ENCODE measurements around the gene VWCE. TPM values are rescaled to one million over a fixed set of nuclear protein-coding genes. Genes with fewer than 3 reads are reported as not detected.
"Not testable (repeated sequence)": the region's sequence is repeated elsewhere in the genome, so short reads cannot be mapped to it uniquely, and the experiment has no call there.

VWCE gene
- total RNA-seq, 1 experiment from 2014 or later = not detected

DNA sequence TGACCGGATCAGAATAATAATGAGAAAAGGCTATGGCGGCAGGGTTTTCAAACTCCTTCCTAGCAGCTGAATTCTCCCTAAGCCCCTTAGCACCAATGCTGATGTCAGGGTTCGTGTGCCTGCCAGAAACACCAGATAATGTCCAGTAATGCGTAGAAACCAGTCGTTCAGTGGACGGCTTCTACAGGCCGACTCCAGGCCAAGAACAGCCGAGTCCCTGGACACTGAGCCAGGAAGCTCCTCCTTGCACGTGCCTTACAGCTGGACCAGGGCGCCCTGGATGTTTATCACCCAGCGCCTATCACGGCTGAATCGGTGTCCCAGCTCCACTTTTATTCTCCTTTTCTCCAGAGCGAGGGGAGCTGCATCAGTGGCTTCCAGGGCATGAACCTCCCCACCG lies 82.9 kb downstream of the VWCE start:
- not testable (repeated sequence) for DNase-seq (ENCODE audit: low read depth)

DNA sequence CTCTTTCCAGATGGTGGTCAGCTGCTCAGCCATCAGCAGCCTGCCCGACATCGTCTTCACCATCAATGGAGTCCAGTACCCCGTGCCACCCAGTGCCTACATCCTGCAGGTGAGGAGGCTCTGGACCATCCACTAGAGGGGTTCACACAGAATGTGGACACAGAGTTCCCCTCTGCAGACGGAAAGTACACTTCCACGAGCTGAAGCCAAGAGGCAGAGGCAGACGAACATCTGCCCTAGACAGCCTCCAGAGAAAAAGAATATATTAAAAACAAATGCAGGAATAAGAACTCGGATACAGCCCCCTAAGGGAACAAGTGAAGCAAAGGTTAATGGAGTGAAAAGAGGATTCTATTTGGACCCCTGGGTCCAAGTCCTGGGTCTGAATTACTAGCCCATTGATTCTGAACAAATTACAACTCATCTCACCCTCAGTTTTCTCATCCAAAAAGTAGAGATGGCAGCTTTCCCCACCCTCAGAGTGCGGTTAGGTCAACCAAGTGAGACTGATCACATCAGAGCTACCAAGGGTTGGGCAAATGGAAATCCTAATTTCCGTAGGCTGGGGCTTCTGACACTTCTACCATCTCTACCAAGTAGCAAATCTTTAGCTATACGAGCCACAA lies 83.7 kb downstream of the VWCE start:
- DNase-seq (ENCODE audit: low read depth) = not testable (repeated sequence)

DNA sequence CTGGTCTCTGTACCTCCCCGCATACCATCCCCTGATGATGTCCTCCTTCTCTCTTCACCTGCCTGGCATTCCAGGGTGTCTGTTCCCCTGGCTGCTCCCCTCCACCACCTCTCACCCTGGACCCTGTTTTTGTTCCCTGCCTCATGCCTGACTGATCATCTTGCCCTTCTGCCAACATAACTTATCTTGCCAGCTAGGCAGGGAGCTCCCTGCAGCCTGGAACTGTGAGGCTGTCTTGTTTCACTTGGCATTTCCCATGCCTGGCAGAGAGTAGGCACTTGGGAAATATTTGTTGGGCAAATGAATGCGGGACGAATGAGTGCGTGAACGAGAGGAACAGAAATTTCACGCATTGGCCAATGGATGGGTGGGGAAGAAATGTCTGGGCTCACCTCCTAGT lies 84.5 kb downstream of the VWCE start:
- not testable (repeated sequence) for DNase-seq (ENCODE audit: low read depth)

Other genes starting within 250 kb of the VWCE start
- not detected in 2 replicates for gene CD5, start 192.8 kb downstream of the VWCE start, total RNA-seq (2014; rRNA removed; shearing (Covaris generic))
- 11.5 TPM in 2 replicates for gene VPS37C, start 133.9 kb downstream of the VWCE start, total RNA-seq (2014; rRNA removed; shearing (Covaris generic))
- gene PGA3, start 91.8 kb downstream of the VWCE start, total RNA-seq (2014; rRNA removed; shearing (Covaris generic)) = 0.39 TPM in 1 of 2 replicates, not detected in the other
- not detected in 2 replicates for gene PGA4, start 73.0 kb downstream of the VWCE start, total RNA-seq (2014; rRNA removed; shearing (Covaris generic))
- not detected in 2 replicates for gene PGA5, start 54.1 kb downstream of the VWCE start, total RNA-seq (2014; rRNA removed; shearing (Covaris generic))
- gene DDB1, start 37.8 kb upstream of the VWCE start, total RNA-seq (2014; rRNA removed; shearing (Covaris generic)) = 141 and 157 TPM in 2 replicates
- gene TKFC, start 37.9 kb upstream of the VWCE start, total RNA-seq (2014; rRNA removed; shearing (Covaris generic)) = 12.2 and 16.1 TPM in 2 replicates
- 58.5 and 64.4 TPM in 2 replicates for gene CYB561A3, start 66.6 kb upstream of the VWCE start, total RNA-seq (2014; rRNA removed; shearing (Covaris generic))
- gene TMEM138, start 67.1 kb upstream of the VWCE start, total RNA-seq (2014; rRNA removed; shearing (Covaris generic)) = 62.4 and 99.0 TPM in 2 replicates
- 11.2 and 11.3 TPM in 2 replicates for gene TMEM216, start 97.3 kb upstream of the VWCE start, total RNA-seq (2014; rRNA removed; shearing (Covaris generic))
- 34.3 and 44.0 TPM in 2 replicates for gene CPSF7, start 134.7 kb upstream of the VWCE start, total RNA-seq (2014; rRNA removed; shearing (Covaris generic))
- gene SDHAF2, start 134.8 kb upstream of the VWCE start, total RNA-seq (2014; rRNA removed; shearing (Covaris generic)) = 45.8 and 48.6 TPM in 2 replicates
- not detected in 2 replicates for gene LRRC10B, start 213.4 kb upstream of the VWCE start, total RNA-seq (2014; rRNA removed; shearing (Covaris generic))